Glomerular visceral epithelial cell (primary cell): ENCODE results near the gene SCUBE1.
"Not testable (repeated sequence)": the region's sequence is repeated elsewhere in the genome, so short reads cannot be mapped to it uniquely, and the experiment has no call there.

ENCODE experiments used
- DNase-seq: peaks from one replicate; pipeline ENCODE4 v3.0.0-alpha.2; 2016; ENCODE audit errors: extremely low spot score

SCUBE1 gene

GRCh38 chr22:43356881-43357280, 13.7 kb upstream of the SCUBE1 start:
- no peak for DNase-seq

GRCh38 chr22:43355688-43356087, 12.5 kb upstream of the SCUBE1 start:
- not testable (repeated sequence) for DNase-seq

GRCh38 chr22:43351966-43352345, 8.8 kb upstream of the SCUBE1 start:
- no peak for DNase-seq

- DNase-seq: no peak
These were observed 6.5 kb upstream of the SCUBE1 start for GRCh38 chr22:43349636-43350035.

- peak; percentile 34 for DNase-seq
These were observed 3.4 kb upstream of the SCUBE1 start for GRCh38 chr22:43346521-43346929.

GRCh38 chr22:43345761-43346301, 2.7 kb upstream of the SCUBE1 start:
- DNase-seq: no peak

GRCh38 chr22:43345356-43345755, 2.2 kb upstream of the SCUBE1 start:
- no peak for DNase-seq

- DNase-seq: no peak
These were observed 1.3 kb upstream of the SCUBE1 start for GRCh38 chr22:43344520-43344787.

GRCh38 chr22:43343670-43344519, 723 bp upstream of the SCUBE1 start:
- DNase-seq: no peak

- DNase-seq: no peak
These were observed 568 bp downstream of the SCUBE1 start for GRCh38 chr22:43342347-43343261.

- no peak for DNase-seq
These were observed 1.6 kb downstream of the SCUBE1 start for GRCh38 chr22:43341565-43341964.

GRCh38 chr22:43338766-43339345, 4.3 kb downstream of the SCUBE1 start:
- DNase-seq: no peak

- DNase-seq: no peak
These were observed 5.2 kb downstream of the SCUBE1 start for GRCh38 chr22:43337946-43338345.

GRCh38 chr22:43337385-43337784, 5.8 kb downstream of the SCUBE1 start:
- peak; percentile 26 for DNase-seq

GRCh38 chr22:43334378-43334777, 8.8 kb downstream of the SCUBE1 start:
- DNase-seq: no peak

GRCh38 chr22:43333978-43334377, 9.2 kb downstream of the SCUBE1 start:
- DNase-seq: no peak

GRCh38 chr22:43333156-43333555, 10.0 kb downstream of the SCUBE1 start:
- no peak for DNase-seq

- DNase-seq: no peak
These were observed 11.5 kb downstream of the SCUBE1 start for GRCh38 chr22:43331698-43332097.

- DNase-seq: no peak
These were observed 12.1 kb downstream of the SCUBE1 start for GRCh38 chr22:43331069-43331451.

- no peak for DNase-seq
These were observed 12.7 kb downstream of the SCUBE1 start for GRCh38 chr22:43330178-43331068.

- no peak for DNase-seq
These were observed 14.1 kb downstream of the SCUBE1 start for GRCh38 chr22:43329061-43329460.

GRCh38 chr22:43327157-43327438, 16.1 kb downstream of the SCUBE1 start:
- no peak for DNase-seq
